Measurements from ENCODE around the gene CLTCL1. TPM values are rescaled to one million over a fixed set of nuclear protein-coding genes. Genes with fewer than 3 reads are reported as not detected.

Gene CLTCL1
- total and polyA plus RNA-seq, 9 of the 15 experiments (the other 6 are each of a cell fraction or from before 2014, with no cell fraction given): 1.1 to 11.7 (median 5.0) TPM

GRCh38 chr22:19177164-19178064 is 114.1 kb downstream of the CLTCL1 start (continued):
- TF ChIP-seq ETV1 (tag; conservative IDR thresholded peaks at IDR 0.05; ENCODE audit: low read depth) (no peak), MCM7 (IDR thresholded peaks at IDR 0.05) (no peak), ZNF551 (CRISPR knock-in tag; IDR thresholded peaks at IDR 0.05) (no peak), POLR2H (tag; IDR thresholded peaks at IDR 0.05; ENCODE audit: low read depth) (no peak), NFE2 (IDR thresholded peaks at IDR 0.05; ENCODE audit: low read depth) (no peak), ZNF511 (CRISPR knock-in tag; IDR thresholded peaks at IDR 0.05) (no peak), ZSCAN32 (CRISPR knock-in tag; IDR thresholded peaks at IDR 0.05) (no peak), ESRRB (CRISPR knock-in tag; IDR thresholded peaks at IDR 0.05; ENCODE audit: borderline replicate concordance) (no peak), ZBTB1 (CRISPR knock-in tag; IDR thresholded peaks at IDR 0.05; ENCODE audit: borderline replicate concordance, low read depth) (no peak), NCOA1 (IDR thresholded peaks at IDR 0.05; ENCODE audit: low read depth) (no peak), HOXB6 (CRISPR knock-in tag; IDR thresholded peaks at IDR 0.05; ENCODE audit: borderline replicate concordance) (no peak), ZNF449 (CRISPR knock-in tag; IDR thresholded peaks at IDR 0.05) (no peak), PRPF4 (IDR thresholded peaks at IDR 0.05; ENCODE audit: insufficient read depth, low read depth, low read length, poor library complexity, severe bottlenecking) (no peak), ZNF253 (CRISPR knock-in tag; conservative IDR thresholded peaks at IDR 0.05) (no peak), CBFA2T2 (conservative IDR thresholded peaks at IDR 0.05) (no peak), SMAD1 (IDR thresholded peaks at IDR 0.05; ENCODE audit: low read depth, low read length, partially characterized antibody) (no peak), CC2D1A (IDR thresholded peaks at IDR 0.05) (no peak), HNRNPH1 (optimal IDR thresholded peaks at IDR 0.05; ENCODE audit: low read depth, low read length) (no peak), MXI1 (IDR thresholded peaks at IDR 0.05; ENCODE audit: low read depth, low read length) (no peak), KAT7 (CRISPR knock-in tag; IDR thresholded peaks at IDR 0.05; ENCODE audit: borderline replicate concordance) (no peak), SAP30 (IDR thresholded peaks at IDR 0.05; ENCODE audit: borderline replicate concordance, insufficient read depth, low read depth, low read length, poor library complexity, severe bottlenecking) (no peak), DMBX1 (CRISPR knock-in tag; IDR thresholded peaks at IDR 0.05; ENCODE audit: borderline replicate concordance) (0 out of 2 replicates have a peak, but pooled peaks have one; percentile 20), CBX1 (IDR thresholded peaks at IDR 0.05; ENCODE audit: low read depth) (no peak)
- TF ChIP-seq, protein P1, sequence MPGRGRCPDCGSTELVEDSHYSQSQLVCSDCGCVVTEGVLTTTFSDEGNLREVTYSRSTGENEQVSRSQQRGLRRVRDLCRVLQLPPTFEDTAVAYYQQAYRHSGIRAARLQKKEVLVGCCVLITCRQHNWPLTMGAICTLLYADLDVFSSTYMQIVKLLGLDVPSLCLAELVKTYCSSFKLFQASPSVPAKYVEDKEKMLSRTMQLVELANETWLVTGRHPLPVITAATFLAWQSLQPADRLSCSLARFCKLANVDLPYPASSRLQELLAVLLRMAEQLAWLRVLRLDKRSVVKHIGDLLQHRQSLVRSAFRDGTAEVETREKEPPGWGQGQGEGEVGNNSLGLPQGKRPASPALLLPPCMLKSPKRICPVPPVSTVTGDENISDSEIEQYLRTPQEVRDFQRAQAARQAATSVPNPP (IDR thresholded peaks at IDR 0.05; ENCODE audit: borderline replicate concordance, insufficient read depth, insufficient read length): no peak
- TF ChIP-seq, protein P2, sequence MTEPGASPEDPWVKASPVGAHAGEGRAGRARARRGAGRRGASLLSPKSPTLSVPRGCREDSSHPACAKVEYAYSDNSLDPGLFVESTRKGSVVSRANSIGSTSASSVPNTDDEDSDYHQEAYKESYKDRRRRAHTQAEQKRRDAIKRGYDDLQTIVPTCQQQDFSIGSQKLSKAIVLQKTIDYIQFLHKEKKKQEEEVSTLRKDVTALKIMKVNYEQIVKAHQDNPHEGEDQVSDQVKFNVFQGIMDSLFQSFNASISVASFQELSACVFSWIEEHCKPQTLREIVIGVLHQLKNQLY (CRISPR knock-in tag; conservative IDR thresholded peaks at IDR 0.05): peak; percentile 60 to 82; a peak in 1 of 4 replicates
